Calu3 (cell line): ENCODE data around the gene ZNF787. TPM values are rescaled to one million over a fixed set of nuclear protein-coding genes. Genes with fewer than 3 reads are reported as not detected.
A peak's percentile ranks its signal among the peaks of the same experiment; 100 is the strongest.

ENCODE experiments used
- BruUV-seq: library from RNA; stranded (reverse); fragments of 400-500 nt; replicated peaks from 2 replicates; lab custom pipeline; 2021; lab: Mats Ljungman, UMichigan
- CTCF ChIA-PET: fragments of 300-600 bp; sonication (Branson Sonifier 250); formaldehyde crosslinking; loops from one replicate; lab custom pipeline; 2022; ENCODE audit warnings: antibody characterized with exemption; lab: Charles Lee
- DNase-seq: peaks from one replicate; pipeline ENCODE4 v3.0.0; 2022
- H3K27ac Mint-ChIP-seq: one replicate; pipeline ENCODE4 v1.8.0; 2022; ENCODE audit warnings: mixed read lengths; ENCODE audit not compliant: unreplicated experiment
- H3K27me3 Mint-ChIP-seq: one replicate; pipeline ENCODE4 v1.8.0; 2022; ENCODE audit warnings: mixed read lengths; ENCODE audit not compliant: unreplicated experiment
- H3K36me3 Mint-ChIP-seq: one replicate; pipeline ENCODE4 v1.8.0; 2022; ENCODE audit warnings: mild to moderate bottlenecking, moderate library complexity, mixed read lengths; ENCODE audit not compliant: insufficient read depth, unreplicated experiment
- H3K4me1 Mint-ChIP-seq: one replicate; pipeline ENCODE4 v1.8.0; 2022; ENCODE audit warnings: mild to moderate bottlenecking, low read depth, mixed read lengths; ENCODE audit not compliant: unreplicated experiment
- H3K4me3 Mint-ChIP-seq: one replicate; pipeline ENCODE4 v1.8.0; 2022; ENCODE audit warnings: mild to moderate bottlenecking, low read depth, moderate library complexity, mixed read lengths; ENCODE audit not compliant: unreplicated experiment
- H3K9me3 Mint-ChIP-seq: one replicate; pipeline ENCODE4 v1.8.0; 2022; ENCODE audit warnings: low read depth, mixed read lengths; ENCODE audit not compliant: unreplicated experiment
- CTCF ChIP-seq: fragments of 200-600 bp; IDR thresholded peaks from one replicate; pipeline ENCODE4 v1.8.0; 2022; ENCODE audit warnings: antibody characterized with exemption; ENCODE audit not compliant: unreplicated experiment
- intact Hi-C: fragments of 100-400 bp; cut with micrococcal nuclease; formaldehyde crosslinking; loops from one replicate; pipeline ENCODE4 v1.10.0; 2022; ENCODE audit not compliant: unreplicated experiment
- total RNA-seq: library from RNA; stranded (reverse); gene quantifications from 2 replicates; pipeline ENCODE4 v1.2.3, GENCODE V29; 2022

ZNF787 gene
- total RNA-seq, 1 experiment from 2014 or later, result 68.5 TPM

- DNase-seq, result no peak
- Mint-ChIP-seq H3K9me3 (peaks cover 3% of the 10 kb centered on the region), H3K4me1 (no peaks in the 10 kb centered on the region), H3K27ac (no peak overlapping the region), H3K36me3 (peaks cover 45% of the 10 kb centered on the region), H3K4me3 (no peak overlapping the region), H3K27me3 (no peaks in the 10 kb centered on the region)
- no peak for TF ChIP-seq CTCF
- CTCF ChIA-PET, result no interaction called here
- intact Hi-C loops, result no loop called here
- no TSS peak for BruUV-seq
Observed at GRCh38 chr19:56162258-56162657, 41.2 kb upstream of the ZNF787 start.

- no peak overlapping the region for H3K4me3 Mint-ChIP-seq
- BruUV-seq, result no TSS peak
- no peaks in the 10 kb centered on the region for H3K27me3 Mint-ChIP-seq
- H3K27ac Mint-ChIP-seq, result no peak overlapping the region
- no peak for TF ChIP-seq CTCF
- H3K36me3 Mint-ChIP-seq, result peaks cover 52% of the 10 kb centered on the region
- CTCF ChIA-PET, result no interaction called here
- peaks cover 3% of the 10 kb centered on the region for H3K9me3 Mint-ChIP-seq
- intact Hi-C loops, result no loop called here
- no peaks in the 10 kb centered on the region for H3K4me1 Mint-ChIP-seq
- DNase-seq, result no peak
Observed at GRCh38 chr19:56161534-56161933, 40.4 kb upstream of the ZNF787 start.

GRCh38 chr19:56159622-56160271 lies 38.7 kb upstream of the ZNF787 start:
- intact Hi-C loops, result no loop called here
- no peaks in the 10 kb centered on the region for H3K4me1 Mint-ChIP-seq
- H3K36me3 Mint-ChIP-seq, result peaks cover 57% of the 10 kb centered on the region
- no peaks in the 10 kb centered on the region for H3K27me3 Mint-ChIP-seq
- H3K9me3 Mint-ChIP-seq, result peaks cover 3% of the 10 kb centered on the region
- peak overlapping the region; percentile 25 for H3K27ac Mint-ChIP-seq
- BruUV-seq, result no TSS peak
- no peak for DNase-seq
- no peak overlapping the region for H3K4me3 Mint-ChIP-seq
- no peak for TF ChIP-seq CTCF
- CTCF ChIA-PET, result no interaction called here

GRCh38 chr19:56159009-56159559 lies 38.0 kb upstream of the ZNF787 start:
- TF ChIP-seq CTCF, result no peak

More at GRCh38 chr19:56159009-56159559, 38.0 kb upstream of the ZNF787 start:
- Mint-ChIP-seq H3K9me3 (peaks cover 3% of the 10 kb centered on the region), H3K4me1 (no peaks in the 10 kb centered on the region), H3K27me3 (no peaks in the 10 kb centered on the region), H3K4me3 (no peak overlapping the region), H3K36me3 (peaks cover 57% of the 10 kb centered on the region), H3K27ac (peak overlapping the region; percentile 1)
- no TSS peak for BruUV-seq
- no peak for DNase-seq
- CTCF ChIA-PET, result no interaction called here
- intact Hi-C loops, result no loop called here
